OCI-LY7 (cell line): Measurements from ENCODE around the gene MAPK6. TPM values are rescaled to one million over a fixed set of nuclear protein-coding genes. Genes with fewer than 3 reads are reported as not detected.

Experiments
- BruUV-seq: library from RNA; stranded (reverse); fragments of 400-500 nt; replicated peaks from 2 replicates; lab custom pipeline; 2021; lab: Mats Ljungman, UMichigan
- CTCF ChIA-PET: fragments of 300-600 bp; sonication (Branson Sonifier 250); formaldehyde crosslinking; loops from one replicate; lab custom pipeline; 2022; ENCODE audit warnings: antibody characterized with exemption; ENCODE audit not compliant: unreplicated experiment; lab: Charles Lee
- POLR2A ChIA-PET: fragments of 300-600 bp; sonication (Branson Sonifier 250); formaldehyde crosslinking; loops from one replicate; lab custom pipeline; 2022; ENCODE audit warnings: antibody characterized with exemption; lab: Charles Lee
- DNase-seq: peaks from one replicate; pipeline ENCODE4 v3.0.0-alpha.2; 2015; ENCODE audit warnings: low spot score
- H2AFZ ChIP-seq: fragments of 200-600 bp; sonication (generic), shearing (Covaris generic); 2 replicates; pipeline ENCODE4 v1.6.1; 2014; ENCODE audit warnings: mild to moderate bottlenecking, antibody characterized with exemption, low read length, moderate library complexity
- H3K27ac ChIP-seq: fragments of 200-600 bp; sonication (generic); 2 replicates; pipeline ENCODE4 v1.5.1; 2014; ENCODE audit warnings: mixed run types, low read depth, mild to moderate bottlenecking, moderate library complexity, low read length, inconsistent platforms; ENCODE audit not compliant: poor library complexity, severe bottlenecking
- H3K36me3 ChIP-seq: fragments of 200-600 bp; sonication (generic); 2 replicates; pipeline ENCODE4 v1.6.1; 2014; ENCODE audit warnings: mild to moderate bottlenecking, antibody characterized with exemption, low read length, moderate library complexity, mixed read lengths; ENCODE audit not compliant: insufficient read depth
- H3K4me1 ChIP-seq: fragments of 200-600 bp; sonication (generic); 2 replicates; pipeline ENCODE4 v1.5.1; 2014; ENCODE audit warnings: mild to moderate bottlenecking, low read length; ENCODE audit not compliant: insufficient read depth, poor library complexity, severe bottlenecking
- H3K4me2 ChIP-seq: fragments of 200-600 bp; sonication (generic); 2 replicates; pipeline ENCODE4 v1.6.1; 2014; ENCODE audit warnings: mild to moderate bottlenecking, low read length
- H3K4me3 ChIP-seq: fragments of 200-600 bp; sonication (generic); 2 replicates; pipeline ENCODE4 v1.5.1; 2014; ENCODE audit warnings: mild to moderate bottlenecking, low read depth, low read length; ENCODE audit not compliant: poor library complexity, severe bottlenecking
- H3K79me2 ChIP-seq: fragments of 200-600 bp; sonication (generic); 2 replicates; pipeline ENCODE4 v1.6.1; 2016; ENCODE audit warnings: low read depth, mild to moderate bottlenecking, low read length, moderate library complexity, mixed read lengths; ENCODE audit not compliant: insufficient read depth
- H3K9me2 ChIP-seq: fragments of 200-600 bp; sonication (generic); 2 replicates; pipeline ENCODE4 v1.6.1; 2016; ENCODE audit warnings: mild to moderate bottlenecking, low read length, mixed read lengths; ENCODE audit not compliant: insufficient read depth
- H3K9me3 ChIP-seq: fragments of 200-600 bp; sonication (generic); 2 replicates; pipeline ENCODE4 v1.6.1; 2014; ENCODE audit warnings: mild to moderate bottlenecking, mixed run types, low read length, mixed read lengths
- H4K20me1 ChIP-seq: fragments of 200-600 bp; sonication (generic); 2 replicates; pipeline ENCODE4 v1.6.1; 2014; ENCODE audit warnings: mild to moderate bottlenecking, antibody characterized with exemption, low read length, moderate library complexity, mixed read lengths; ENCODE audit not compliant: insufficient read depth
- CTCF ChIP-seq: fragments of 200-600 bp; sonication (generic); conservative IDR thresholded peaks from 2 replicates; pipeline ENCODE4 v1.5.1; 2014; ENCODE audit warnings: mild to moderate bottlenecking, antibody characterized with exemption, low read length, moderate library complexity, mixed read lengths
- EZH2phosphoT487 ChIP-seq: fragments of 200-600 bp; sonication (generic); IDR thresholded peaks from 2 replicates; pipeline ENCODE4 v1.6.1; 2018; ENCODE audit warnings: low read depth, borderline replicate concordance, mild to moderate bottlenecking, mixed run types, antibody characterized with exemption, low read length, moderate library complexity, mixed read lengths
- intact Hi-C: fragments of 100-400 bp; cut with micrococcal nuclease; formaldehyde crosslinking; loops from one replicate; pipeline ENCODE4 v1.10.0; 2022; ENCODE audit not compliant: unreplicated experiment
- total RNA-seq, 2 experiments: library from RNA; depleted of rRNA in 1 of 2; stranded (reverse); fragments of >200 nt in 1 of 2; shearing (Covaris generic) in 1 of 2; gene quantifications; 2 replicates each; pipeline ENCODE4 v1.2.3, GENCODE V29; 2014 to 2022

Gene MAPK6
- total RNA-seq, 2 experiments from 2014 or later: 19.8 to 49.7 TPM

DNA sequence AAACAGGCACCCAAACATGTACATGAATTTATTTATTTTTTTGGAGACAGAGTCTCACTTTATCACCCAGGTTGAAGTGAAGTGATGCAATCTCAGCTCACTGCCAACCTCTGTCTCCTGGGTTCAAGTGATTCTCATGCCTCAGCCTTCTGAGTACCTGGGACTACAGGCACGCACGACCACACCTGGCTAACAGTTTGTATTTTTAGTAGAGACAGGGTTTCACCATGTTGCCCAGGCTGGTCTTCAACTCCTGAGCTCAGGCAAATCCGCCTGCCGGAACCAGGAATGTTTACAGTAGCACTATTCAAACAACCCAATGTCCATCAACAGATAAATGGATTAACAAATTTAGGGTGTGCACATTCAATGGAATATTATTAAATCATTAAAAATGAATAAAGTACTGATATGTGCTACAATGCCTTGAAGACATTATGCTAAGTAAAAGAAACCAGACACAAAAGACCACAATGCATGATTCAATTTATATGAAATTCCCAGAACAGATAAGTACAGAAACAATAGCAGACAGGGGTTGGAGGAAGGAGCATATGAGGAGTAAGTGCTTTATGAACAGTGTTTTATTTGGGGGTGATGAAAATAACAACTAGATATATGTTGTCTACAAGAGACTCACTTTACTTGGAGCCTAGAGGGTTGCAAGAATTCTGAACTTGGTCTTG is 48.7 kb upstream of the MAPK6 start:
- POLR2A ChIA-PET: interaction anchor here (1.0 to 1.9 kb wide), 2 partner anchors 9 to 42 kb away, joined by 3 to 9 read pairs; no protein-coding TSS in a partner anchor

GRCh38 chr15:51971032-51971374 is 48.0 kb upstream of the MAPK6 start:
- peak overlapping the region; percentile 89 for H3K4me3 ChIP-seq
- ChIA-PET POLR2A (interaction anchor here (0.9 to 1.9 kb wide), 2 partner anchors 10 to 71 kb away, joined by 3 to 9 read pairs; no protein-coding TSS in a partner anchor), CTCF (interaction anchor here (0.6 to 1.0 kb wide), 2 partner anchors 108 to 161 kb away, joined by 3 to 5 read pairs; no protein-coding TSS in a partner anchor)
- H2AFZ ChIP-seq: peak overlapping the region; percentile 81
- peak overlapping the region; percentile 82 for H3K4me2 ChIP-seq
- TF ChIP-seq EZH2phosphoT487: no peak
- peaks cover 55% of the 10 kb centered on the region for H3K79me2 ChIP-seq
- H3K4me1 ChIP-seq: peaks cover 11% of the 10 kb centered on the region
- intact Hi-C loops: no loop called here
- H3K9me2 ChIP-seq: no peaks in the 10 kb centered on the region
- peak; percentile 22 for DNase-seq
- H3K36me3 ChIP-seq: peaks cover 28% of the 10 kb centered on the region
- H3K27ac ChIP-seq: peak overlapping the region; percentile 69
- peaks cover 12% of the 10 kb centered on the region; the same call in 1 of the 2 replicates for H3K9me3 ChIP-seq
- no peaks in the 10 kb centered on the region for H4K20me1 ChIP-seq
- BruUV-seq: no TSS peak

More for the DNA sequence above, 48.7 kb upstream of the MAPK6 start:
- intact Hi-C loops: no loop called here
- no TSS peak for BruUV-seq
- no peak overlapping the region for H2AFZ ChIP-seq
- TF ChIP-seq EZH2phosphoT487 (no peak), CTCF (no peak)
- peak overlapping the region; percentile 69 for H3K27ac ChIP-seq
- peaks cover 12% of the 10 kb centered on the region; the same call in 1 of the 2 replicates for H3K9me3 ChIP-seq
- H3K4me1 ChIP-seq: peaks cover 11% of the 10 kb centered on the region
- peak overlapping the region; percentile 82 for H3K4me2 ChIP-seq
- H3K4me3 ChIP-seq: peak overlapping the region; percentile 89
- CTCF ChIA-PET: interaction anchor here (1.0 kb wide), 1 partner anchor 109 kb away, joined by 5 read pairs; no protein-coding TSS in a partner anchor
- no peak for DNase-seq
- H3K9me2 ChIP-seq: no peaks in the 10 kb centered on the region
- H3K79me2 ChIP-seq: peaks cover 62% of the 10 kb centered on the region
- H3K36me3 ChIP-seq: peaks cover 35% of the 10 kb centered on the region
- H4K20me1 ChIP-seq: no peaks in the 10 kb centered on the region

- H2AFZ ChIP-seq: peak within 1 kb of the TSS; percentile 81
- peaks cover 11% of the 10 kb centered on the region for H3K4me1 ChIP-seq
- no peaks in the 10 kb centered on the region for H4K20me1 ChIP-seq
- peak within 1 kb of the TSS; percentile 69 for H3K27ac ChIP-seq
- H3K9me3 ChIP-seq: peaks cover 12% of the 10 kb centered on the region; the same call in 1 of the 2 replicates
- peaks cover 50% of the 10 kb centered on the region for H3K79me2 ChIP-seq
- peak; percentile 99 for DNase-seq
- ChIA-PET CTCF (interaction anchor here (0.5 to 1.0 kb wide), 3 partner anchors 107 to 271 kb away, joined by 3 to 5 read pairs (median 3); no protein-coding TSS in a partner anchor), POLR2A (interaction anchor here (0.7 to 1.9 kb wide), 7 partner anchors 10 to 911 kb away, joined by 3 to 9 read pairs (median 4); no protein-coding TSS in a partner anchor)
- peaks cover 23% of the 10 kb centered on the region for H3K36me3 ChIP-seq
- TF ChIP-seq CTCF: peak; percentile 69
- TF ChIP-seq EZH2phosphoT487: no peak
- TSS peak; percentile 90 for BruUV-seq
- no peaks in the 10 kb centered on the region for H3K9me2 ChIP-seq
- H3K4me3 ChIP-seq: peak within 1 kb of the TSS; percentile 89
- intact Hi-C loops: no loop called here
- peak within 1 kb of the TSS; percentile 82 for H3K4me2 ChIP-seq
Observed at GRCh38 chr15:51971375-51972133, 47.5 kb upstream of the MAPK6 start, which contains the start of gene LEO1. TSS of gene LEO1 (minus strand) at chr15:51971778. CDS start at chr15:51971745, 33 bp downstream.
